ENCODE measurements around the gene CTSZ.
"Not testable (repeated sequence)": the region's sequence is repeated elsewhere in the genome, so short reads cannot be mapped to it uniquely, and the experiment has no call there.

The CTSZ gene

GRCh38 chr20:58976061-58976730, 30.9 kb downstream of the CTSZ start:
- FAIRE-seq: no peak

DNA sequence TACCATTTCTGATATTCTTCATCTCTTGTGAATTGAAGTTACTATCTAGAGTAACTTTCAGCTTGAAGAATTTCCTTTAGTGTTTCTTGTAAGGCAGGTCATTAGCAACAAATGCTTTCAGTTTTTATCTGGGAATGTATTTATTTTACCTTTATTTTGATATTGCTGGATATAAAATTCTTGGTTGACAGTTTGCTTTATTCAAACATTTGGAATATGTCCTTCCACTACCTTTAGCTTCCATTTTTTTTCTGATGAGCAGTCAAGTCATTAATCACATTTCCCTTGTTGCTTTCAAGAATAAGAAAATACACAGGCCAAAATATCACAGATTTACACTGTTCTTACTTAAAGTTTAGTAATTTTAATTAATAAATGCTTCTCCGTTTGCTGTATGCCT, 31.7 kb downstream of the CTSZ start:
- FAIRE-seq: no peak

DNA sequence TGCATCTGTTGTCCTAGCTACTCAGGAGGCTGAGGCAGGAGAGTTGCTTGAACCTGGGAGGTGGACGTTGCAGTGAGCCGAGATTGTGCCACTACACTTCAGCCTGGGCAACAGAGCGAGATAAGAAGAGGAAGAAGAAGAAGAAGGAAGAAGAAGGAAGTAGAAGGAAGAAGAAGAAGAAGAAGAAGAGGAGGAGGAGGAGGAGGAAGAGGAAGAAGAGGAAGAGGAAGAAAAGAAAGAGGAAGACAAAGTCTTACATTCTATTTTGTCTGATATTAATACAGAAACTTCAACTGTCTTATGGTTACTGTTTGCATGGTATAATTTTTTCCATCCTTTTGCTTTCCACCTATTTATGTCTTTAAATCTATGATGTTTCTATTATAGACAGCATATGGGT, 33.2 kb downstream of the CTSZ start:
- FAIRE-seq: no peak

DNA sequence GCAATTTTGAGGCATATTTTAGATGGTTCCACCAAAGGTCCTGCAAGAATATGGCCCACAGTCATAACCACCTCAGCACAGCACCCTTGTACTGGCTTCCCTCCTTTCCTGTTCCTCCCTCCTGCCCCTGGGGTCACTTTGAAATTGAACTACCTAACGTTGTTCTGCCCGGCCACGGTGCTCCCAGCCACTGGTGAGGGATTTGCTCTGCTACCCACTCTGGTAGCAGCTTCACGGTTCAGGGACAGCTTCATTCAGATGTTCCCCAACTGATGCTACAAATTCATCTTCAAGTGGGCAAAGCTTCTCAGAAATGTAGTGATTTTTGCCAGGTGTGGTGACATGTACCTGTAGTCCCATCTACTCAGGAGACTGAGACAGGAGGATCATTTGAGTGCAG, 33.9 kb downstream of the CTSZ start:
- no peak for FAIRE-seq

- no peak for FAIRE-seq
Measured at GRCh38 chr20:58971429-58971828, 35.6 kb downstream of the CTSZ start.

- no peak for FAIRE-seq
Measured at GRCh38 chr20:58970146-58970545, 36.9 kb downstream of the CTSZ start.

GRCh38 chr20:58969439-58969838, 37.6 kb downstream of the CTSZ start:
- no peak for FAIRE-seq

GRCh38 chr20:58967652-58968429, 39.2 kb downstream of the CTSZ start:
- FAIRE-seq: no peak

DNA sequence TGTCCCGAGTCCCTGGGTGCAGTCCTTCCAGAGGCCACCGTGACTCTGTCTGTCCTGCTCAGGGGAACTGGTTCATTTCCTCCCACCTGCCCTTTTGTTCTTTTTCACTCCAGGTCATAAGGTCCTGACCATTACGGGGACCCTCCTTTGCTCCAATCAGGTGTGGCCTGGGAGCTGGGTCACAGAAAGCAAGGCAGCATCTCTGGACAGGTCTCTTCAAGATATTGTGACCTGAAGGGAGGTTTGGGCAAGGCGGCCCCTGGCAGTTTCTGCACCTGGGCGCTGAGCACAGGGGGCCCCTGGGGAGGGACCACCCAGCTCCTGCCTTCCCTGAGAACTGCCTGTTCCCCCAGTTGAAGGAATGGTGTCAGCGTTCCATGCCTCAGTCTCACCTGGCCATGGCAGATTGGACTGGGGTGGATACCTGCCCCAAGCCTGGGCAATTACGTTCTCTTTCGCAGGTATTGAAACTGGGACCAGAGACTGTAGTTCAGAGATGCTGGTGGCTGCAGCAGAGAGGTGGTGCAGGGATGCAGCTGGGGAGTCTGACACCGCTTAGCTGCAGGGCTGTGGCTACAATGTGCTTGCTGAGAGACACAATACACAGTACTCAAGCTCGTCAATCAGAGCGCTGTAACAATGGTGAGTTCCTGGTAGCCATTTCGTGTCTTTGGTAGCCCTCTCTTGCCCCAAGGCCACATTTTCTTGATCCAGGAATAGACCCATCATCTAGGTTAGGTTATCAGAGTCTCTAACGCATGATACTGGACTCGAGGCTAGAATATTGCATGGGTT, 41.6 kb downstream of the CTSZ start:
- FAIRE-seq: no peak

- FAIRE-seq: not testable (repeated sequence)
Measured at GRCh38 chr20:58963922-58964321, 43.1 kb downstream of the CTSZ start.

- no peak for FAIRE-seq
Measured at GRCh38 chr20:58963060-58963584, 43.9 kb downstream of the CTSZ start.

DNA sequence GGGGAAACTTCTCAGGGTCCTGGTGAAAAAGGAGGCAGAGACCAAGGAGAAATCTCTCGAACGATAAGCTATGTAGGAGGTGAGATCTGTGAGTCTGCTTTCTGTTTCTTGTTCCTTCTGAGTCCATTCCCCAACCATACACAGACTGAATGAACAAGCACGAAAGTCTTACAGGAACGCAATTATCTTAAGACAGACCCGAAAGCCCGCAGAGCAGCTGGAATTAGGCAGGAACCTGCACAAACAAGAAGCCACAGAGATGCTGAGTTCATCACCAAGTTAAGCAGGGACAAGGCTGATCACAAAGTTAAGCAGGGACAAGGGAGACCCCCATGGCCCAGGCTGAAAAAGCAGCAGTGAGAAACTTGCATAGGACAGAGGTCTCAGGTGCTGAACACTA, 47.4 kb downstream of the CTSZ start:
- FAIRE-seq: no peak

- no peak for FAIRE-seq
Measured at GRCh38 chr20:58956078-58956477, 51.0 kb downstream of the CTSZ start.

DNA sequence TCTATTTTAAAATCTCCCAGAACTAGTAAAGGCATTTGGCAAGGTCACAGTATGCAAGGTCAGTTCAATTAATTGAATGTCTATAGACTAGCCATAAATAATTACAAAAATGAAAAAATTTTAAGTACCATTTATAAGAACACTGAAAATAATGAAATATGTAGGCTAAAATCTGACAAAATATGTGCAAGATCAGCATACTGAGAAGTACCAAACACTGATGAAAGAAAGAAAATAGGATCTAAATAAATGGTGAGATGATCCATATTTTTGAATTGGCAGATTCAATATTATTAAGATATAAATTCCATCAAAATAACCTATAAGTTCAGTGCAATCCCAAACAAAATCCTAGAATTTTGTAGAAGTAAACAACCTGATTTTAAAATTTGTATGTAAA, 54.0 kb downstream of the CTSZ start:
- no peak for FAIRE-seq

GRCh38 chr20:58950603-58951002, 56.5 kb downstream of the CTSZ start:
- FAIRE-seq: no peak

DNA sequence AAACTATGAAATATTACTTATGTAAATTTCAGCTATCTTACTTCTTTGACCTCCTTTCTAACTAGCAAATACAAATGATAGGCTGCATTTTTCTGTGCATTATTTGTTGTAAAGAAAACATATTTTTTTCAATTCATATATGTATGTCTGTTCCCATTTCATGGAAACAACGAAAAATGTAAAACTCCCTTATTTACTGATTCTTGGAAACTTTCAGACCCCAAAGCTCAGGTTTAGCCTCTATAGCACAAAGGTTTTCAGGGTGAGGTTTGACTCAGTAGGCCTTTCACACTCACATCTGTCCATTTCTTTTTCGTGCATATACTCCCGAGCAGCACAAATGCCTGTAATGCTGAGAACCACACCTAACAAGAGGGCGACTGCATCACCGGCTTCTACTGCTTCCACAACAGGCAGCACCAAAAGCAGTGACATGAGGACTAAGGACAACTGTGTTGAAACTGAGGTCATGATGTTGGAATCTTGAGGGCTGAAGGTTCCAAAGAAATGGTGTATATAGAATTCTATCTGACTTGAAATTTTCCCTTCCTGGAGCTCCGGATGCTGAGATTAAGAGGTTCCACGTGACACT, 59.2 kb downstream of the CTSZ start:
- peak; percentile 47 for FAIRE-seq

DNA sequence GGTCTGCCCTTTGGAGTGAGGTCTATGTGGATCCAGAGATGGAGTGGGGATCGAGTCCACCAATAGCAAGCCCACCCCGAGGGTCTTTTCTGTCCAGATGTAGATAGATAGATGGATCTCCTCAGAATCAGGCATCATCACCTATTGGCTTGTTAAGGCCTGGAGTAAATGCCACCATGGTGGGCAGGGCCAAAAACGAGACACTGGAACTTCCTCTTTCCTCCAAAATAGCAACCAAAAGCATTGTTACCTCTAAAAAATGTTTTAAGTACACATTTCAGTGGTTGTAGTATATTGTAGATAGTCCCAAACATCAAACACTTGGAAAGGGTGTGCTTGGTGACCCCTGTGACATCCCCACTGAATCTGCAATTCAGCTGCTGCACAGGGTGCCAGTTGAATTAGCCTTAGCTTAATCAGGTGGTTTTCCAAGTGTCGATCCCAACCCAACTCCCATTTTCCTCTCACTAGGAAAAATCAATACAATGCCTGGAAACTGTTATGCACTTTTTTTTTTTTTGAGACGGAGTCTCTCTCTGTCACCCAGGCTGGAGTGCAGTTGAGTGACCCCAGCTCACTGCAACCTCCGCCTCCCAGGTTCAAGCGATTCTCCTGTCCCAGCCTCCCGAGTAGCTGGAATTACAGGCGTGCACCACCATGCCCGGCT, 61.0 kb downstream of the CTSZ start:
- no peak for FAIRE-seq

Measured in colon (tissue), 2 donors.